CD4-positive, alpha-beta T cell treated with Interleukin-15 for 1 hour (primary cell): ENCODE data around the gene ADAP1.

Source experiments
- DNase-seq: peaks from one replicate; pipeline ENCODE4 v3.0.0-alpha.2; 2020

Gene ADAP1

DNA sequence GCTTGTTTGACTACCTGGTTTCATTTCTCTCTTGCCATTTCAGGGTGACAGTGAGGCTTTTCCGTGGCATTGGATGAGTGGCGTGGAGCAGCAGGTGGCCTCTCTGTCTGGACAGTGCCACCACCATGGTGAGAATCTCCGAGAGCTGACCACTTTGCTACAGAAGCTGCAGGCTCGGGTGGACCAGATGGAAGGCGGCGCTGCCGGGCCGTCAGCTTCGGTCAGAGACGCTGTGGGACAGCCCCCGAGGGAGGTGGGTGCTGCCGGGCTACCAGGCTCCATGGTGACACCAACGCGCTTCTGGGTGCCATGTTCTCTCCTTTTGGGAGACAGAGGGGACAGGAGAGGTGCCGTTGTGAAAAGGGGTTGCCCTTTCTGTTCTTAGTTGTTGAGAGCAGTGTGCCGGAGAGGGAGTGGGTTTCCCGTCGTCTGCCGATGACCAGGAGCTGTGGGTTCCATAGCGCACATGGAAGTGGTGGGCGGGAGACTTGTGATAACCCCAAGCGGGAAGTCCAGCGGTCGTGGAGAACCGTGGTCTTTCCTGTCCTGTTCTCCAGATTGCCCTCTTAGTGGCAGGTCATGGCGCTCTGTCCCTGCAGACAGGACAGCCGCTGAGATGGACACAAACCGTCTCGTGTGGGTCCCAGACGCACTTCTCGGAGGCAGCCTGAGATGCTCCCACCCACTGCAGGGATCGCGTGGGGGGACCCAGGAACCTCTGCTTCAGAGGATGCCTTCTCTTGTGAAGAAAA, 100.9 kb downstream of the ADAP1 start:
- DNase-seq: no peak

DNA sequence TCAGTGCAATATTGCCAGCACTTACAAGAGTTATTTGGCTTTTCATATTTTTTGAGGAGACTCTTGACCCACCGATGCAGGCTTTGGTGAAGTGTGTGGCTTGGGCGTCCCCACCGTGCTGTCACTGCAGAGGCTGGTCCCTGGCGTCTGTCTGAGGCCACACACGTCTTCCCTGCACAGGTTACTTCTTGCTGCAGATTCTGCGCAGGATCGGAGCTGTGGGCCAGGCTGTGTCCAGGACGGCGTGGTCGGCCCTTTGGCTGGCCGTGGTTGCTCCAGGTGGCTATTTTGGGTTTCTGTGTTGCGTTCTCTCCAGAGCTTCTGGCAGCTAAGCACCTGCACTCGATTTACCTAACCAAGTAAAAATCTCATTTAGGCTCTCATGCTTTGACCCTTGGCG, 103.3 kb downstream of the ADAP1 start:
- no peak for DNase-seq

DNA sequence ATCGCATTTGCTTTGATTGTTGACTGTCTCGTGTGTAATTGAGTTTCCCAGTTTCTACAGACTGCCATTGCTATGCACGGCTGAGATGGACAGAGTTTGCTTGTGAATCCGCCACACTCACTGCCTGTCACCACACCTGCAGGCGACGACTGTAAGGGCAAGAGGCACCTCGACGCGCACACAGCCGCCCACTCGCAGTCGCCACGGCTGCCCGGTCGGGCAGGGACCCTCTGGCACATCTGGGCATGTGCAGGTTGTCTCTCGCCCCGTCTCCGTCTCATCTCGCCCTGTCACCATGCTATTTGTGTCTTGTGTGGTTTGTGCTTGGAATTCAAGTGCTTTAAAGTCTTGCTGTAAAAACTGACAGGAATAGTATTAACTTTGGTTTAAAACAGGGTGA, 104.7 kb downstream of the ADAP1 start:
- DNase-seq: no peak

DNA sequence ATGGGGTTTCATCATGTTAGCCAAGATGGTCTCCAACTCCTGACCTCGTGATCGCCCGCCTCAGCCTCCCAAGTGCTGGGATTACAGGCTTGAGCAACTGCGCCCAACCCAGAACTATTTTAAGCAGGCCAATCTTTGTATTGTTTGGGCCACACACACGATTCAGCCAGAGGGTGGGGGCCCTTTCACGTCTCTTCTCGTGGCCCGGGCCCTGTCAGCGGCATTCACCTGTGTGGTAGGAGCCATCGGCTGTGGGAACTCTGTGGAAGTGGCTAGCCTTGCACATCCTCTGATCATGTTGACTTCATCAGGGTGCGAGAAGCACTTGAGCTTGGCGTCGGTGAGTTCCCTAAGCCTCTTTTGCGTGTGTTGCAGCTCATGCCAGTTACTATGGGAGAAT, 105.3 kb downstream of the ADAP1 start:
- no peak for DNase-seq
